H9 (cell line): ENCODE measurements around the gene OAS2. TPM values are rescaled to one million over a fixed set of nuclear protein-coding genes. Genes with fewer than 3 reads are reported as not detected.

Source experiments
- DNase-seq: peaks from one replicate; pipeline ENCODE4 v3.0.0-alpha.2; 2017
- H2AFZ ChIP-seq: one replicate; pipeline ENCODE4 v1.6.1; 2013; ENCODE audit warnings: mild to moderate bottlenecking, low read length, control low read depth, moderate library complexity
- H2AK5ac ChIP-seq: 2 replicates; pipeline ENCODE4 v1.6.1; 2013; ENCODE audit warnings: low read length, control low read depth, mixed read lengths; ENCODE audit not compliant: insufficient read length
- H2BK120ac ChIP-seq: one replicate; pipeline ENCODE4 v1.6.1; 2013; ENCODE audit warnings: low read depth, mild to moderate bottlenecking, low read length, control low read depth, inconsistent platforms; ENCODE audit not compliant: poor library complexity, severe bottlenecking
- H2BK12ac ChIP-seq: 2 replicates; pipeline ENCODE4 v1.6.1; 2013; ENCODE audit warnings: low read length, control low read depth, mixed read lengths, low read depth; ENCODE audit not compliant: insufficient read length
- H2BK15ac ChIP-seq: 2 replicates; pipeline ENCODE4 v1.6.1; 2013; ENCODE audit warnings: low read depth, low read length, control low read depth
- H2BK20ac ChIP-seq: one replicate; pipeline ENCODE4 v1.6.1; 2013; ENCODE audit warnings: low read depth, mild to moderate bottlenecking, low read length, control low read depth, inconsistent platforms; ENCODE audit not compliant: poor library complexity, severe bottlenecking
- H2BK5ac ChIP-seq: 2 replicates; pipeline ENCODE4 v1.6.1; 2013; ENCODE audit warnings: low read length, control low read depth, mixed read lengths; ENCODE audit not compliant: insufficient read length
- H3K14ac ChIP-seq: 2 replicates; pipeline ENCODE4 v1.6.1; 2013; ENCODE audit warnings: low read length, control low read depth; ENCODE audit not compliant: insufficient read depth
- H3K18ac ChIP-seq: 2 replicates; pipeline ENCODE4 v1.6.1; 2013; ENCODE audit warnings: low read depth, mild to moderate bottlenecking, mixed read lengths, low read length, control low read depth; ENCODE audit not compliant: insufficient read length
- H3K23ac ChIP-seq: 2 replicates; pipeline ENCODE4 v1.6.1; 2013; ENCODE audit warnings: low read length, control low read depth, mixed read lengths, low read depth; ENCODE audit not compliant: insufficient read length
- H3K23me2 ChIP-seq: 2 replicates; pipeline ENCODE4 v1.6.1; 2013; ENCODE audit warnings: low read depth, mild to moderate bottlenecking, mixed read lengths, low read length, control low read depth; ENCODE audit not compliant: insufficient read length, poor library complexity, severe bottlenecking
- H3K27ac ChIP-seq: 2 replicates; pipeline ENCODE4 v1.5.1; 2013; ENCODE audit warnings: low read length, control low read depth, mixed read lengths, low read depth; ENCODE audit not compliant: insufficient read length
- H3K27me3 ChIP-seq: 2 replicates; pipeline ENCODE4 v1.6.1; 2013; ENCODE audit warnings: low read length, control low read depth, inconsistent platforms; ENCODE audit not compliant: insufficient read depth
- H3K4ac ChIP-seq: 2 replicates; pipeline ENCODE4 v1.6.1; 2013; ENCODE audit warnings: low read depth, mild to moderate bottlenecking, control low read depth, inconsistent platforms, low read length, moderate library complexity
- H3K4me1 ChIP-seq: 2 replicates; pipeline ENCODE4 v1.6.1; 2013; ENCODE audit warnings: low read length, control low read depth, inconsistent platforms; ENCODE audit not compliant: insufficient read depth
- H3K4me2 ChIP-seq: 2 replicates; pipeline ENCODE4 v1.6.1; 2013; ENCODE audit warnings: low read length, control low read depth, mixed read lengths; ENCODE audit not compliant: insufficient read length, insufficient read depth
- H3K56ac ChIP-seq: 2 replicates; pipeline ENCODE4 v1.6.1; 2013; ENCODE audit warnings: low read depth, mild to moderate bottlenecking, mixed read lengths, low read length, control low read depth; ENCODE audit not compliant: insufficient read length
- H3K79me1 ChIP-seq: 2 replicates; pipeline ENCODE4 v1.6.1; 2013; ENCODE audit warnings: low read depth, mild to moderate bottlenecking, moderate library complexity, low read length, control low read depth, inconsistent platforms; ENCODE audit not compliant: insufficient read depth, poor library complexity, severe bottlenecking
- H3K79me2 ChIP-seq: 2 replicates; pipeline ENCODE4 v1.6.1; 2013; ENCODE audit warnings: low read length, control low read depth, inconsistent platforms; ENCODE audit not compliant: insufficient read depth
- H3K9ac ChIP-seq: 2 replicates; pipeline ENCODE4 v1.6.1; 2013; ENCODE audit warnings: low read length, control low read depth, mixed read lengths; ENCODE audit not compliant: insufficient read length; ENCODE audit errors: extremely low read depth
- H3K9me3 ChIP-seq: one replicate; pipeline ENCODE4 v1.6.1; 2013; ENCODE audit warnings: low read depth, low read length, inconsistent platforms; ENCODE audit not compliant: control insufficient read depth
- H3T11ph ChIP-seq: one replicate; pipeline ENCODE4 v1.6.1; 2013; ENCODE audit warnings: mild to moderate bottlenecking, low read length, control low read depth, inconsistent platforms
- H4K20me1 ChIP-seq: one replicate; pipeline ENCODE4 v1.6.1; 2013; ENCODE audit not compliant: control insufficient read depth, insufficient read length, insufficient read depth
- H4K5ac ChIP-seq: 2 replicates; pipeline ENCODE4 v1.6.1; 2013; ENCODE audit warnings: low read depth, mild to moderate bottlenecking, mixed read lengths, low read length, control low read depth; ENCODE audit not compliant: insufficient read length
- H4K8ac ChIP-seq: replicated peaks from 2 replicates; pipeline ENCODE4 v1.6.1; 2013; ENCODE audit warnings: low read length, control low read depth, mixed read lengths, low read depth; ENCODE audit not compliant: insufficient read length
- H4K91ac ChIP-seq: 2 replicates; pipeline ENCODE4 v1.6.1; 2013; ENCODE audit warnings: low read depth, mild to moderate bottlenecking, moderate library complexity, mixed read lengths, low read length, control low read depth; ENCODE audit not compliant: insufficient read length
- H3K27ac Mint-ChIP-seq, 3 experiments: 2 replicates in 2 of 3; 3 replicates in 1 of 3; pipeline ENCODE4 v1.8.0; 2020 to 2021; ENCODE audit warnings: mixed read lengths in 3 of 3, mild to moderate bottlenecking in 1 of 3, moderate library complexity in 1 of 3
- H3K27me3 Mint-ChIP-seq: 2 replicates; pipeline ENCODE4 v1.8.0; 2021; ENCODE audit warnings: low read depth, mild to moderate bottlenecking, moderate library complexity, mixed read lengths
- H3K36me3 Mint-ChIP-seq, 3 experiments: 2 replicates in 2 of 3; 3 replicates in 1 of 3; pipeline ENCODE4 v1.8.0; 2020 to 2021; ENCODE audit warnings: low read depth in 3 of 3, mixed read lengths in 3 of 3; ENCODE audit not compliant: insufficient read depth in 1 of 3
- H3K4me1 Mint-ChIP-seq, 2 experiments: 2 replicates each; pipeline ENCODE4 v1.8.0; 2020; ENCODE audit warnings: mixed read lengths in 2 of 2
- H3K4me3 Mint-ChIP-seq, 2 experiments: 2 replicates in 1 of 2; 3 replicates in 1 of 2; pipeline ENCODE4 v1.8.0; 2020 to 2021; ENCODE audit warnings: mild to moderate bottlenecking in 2 of 2, mixed read lengths in 2 of 2, moderate library complexity in 1 of 2
- H3K9me3 Mint-ChIP-seq, 2 experiments: 2 replicates in 1 of 2; 3 replicates in 1 of 2; pipeline ENCODE4 v1.8.0; 2020; ENCODE audit warnings: mild to moderate bottlenecking in 2 of 2, mixed read lengths in 2 of 2, moderate library complexity in 1 of 2
- CTCF ChIP-seq: fragments of 200-600 bp; sonication (generic); conservative IDR thresholded peaks from 3 replicates; pipeline ENCODE4 v1.8.0; 2021; ENCODE audit warnings: antibody characterized with exemption, mild to moderate bottlenecking
- WGBS: extraction: QIAGEN DNeasy Blood & Tissue Kit; methylation state at CpG from one replicate; pipeline ENCODE4 v1.1.7; 2013; ENCODE audit warnings: missing lambda C conversion rate, low lambda C conversion rate, mixed read lengths; ENCODE audit not compliant: insufficient read length; ENCODE audit errors: extremely low coverage; 5-methylcytosine and 5-hydroxymethylcytosine counted together
- total RNA-seq: library from RNA; stranded (reverse); gene quantifications from 2 replicates; pipeline ENCODE4 v1.2.1, GENCODE V29; 2021

The OAS2 gene
- total RNA-seq, 1 experiment from 2014 or later, result not detected

GRCh38 chr12:112971248-112971647 is 7.1 kb upstream of the OAS2 start:
- Histone ChIP-seq H3K14ac (no peak overlapping the region), H3K79me1 (no peaks in the 10 kb centered on the region), H3K79me2 (no peaks in the 10 kb centered on the region), H3K23ac (no peak overlapping the region), H4K8ac (no peak overlapping the region), H4K91ac (no peak overlapping the region), H2BK20ac (no peak overlapping the region), H2AFZ (no peak overlapping the region), H3K4me2 (no peak overlapping the region), H3K9ac (no peak overlapping the region), H3K18ac (no peak overlapping the region), H3T11ph (no peak overlapping the region), H2BK15ac (no peak overlapping the region), H2BK120ac (no peak overlapping the region), H2BK5ac (no peak overlapping the region), H3K9me3 (no peaks in the 10 kb centered on the region), H4K5ac (no peak overlapping the region), H4K20me1 (no peaks in the 10 kb centered on the region), H3K4me1 (no peaks in the 10 kb centered on the region), H3K56ac (no peak overlapping the region), H2BK12ac (no peak overlapping the region), H3K27ac (no peak overlapping the region), H3K4ac (no peak overlapping the region), H3K23me2 (no peaks in the 10 kb centered on the region), H3K27me3 (no peaks in the 10 kb centered on the region), H2AK5ac (no peak overlapping the region)
- Mint-ChIP-seq H3K9me3 (no peaks in the 10 kb centered on the region), H3K4me3 (no peak overlapping the region), H3K4me1 (no peaks in the 10 kb centered on the region), H3K27ac (no peak overlapping the region), H3K27me3 (peaks cover 6% of the 10 kb centered on the region), H3K36me3 (no peaks in the 10 kb centered on the region)
- no peak for TF ChIP-seq CTCF
- no CpG with 5 or more reads among the region's 5 CpGs for WGBS
- DNase-seq, result no peak
